Measurements from ENCODE around the gene PDE4DIP.
"Not testable (repeated sequence)": the region's sequence is repeated elsewhere in the genome, so short reads cannot be mapped to it uniquely, and the experiment has no call there.

Gene PDE4DIP

GRCh38 chr1:148829365-148829764 lies 14.9 kb upstream of the PDE4DIP start:
- H3K9me2 ChIP-seq (replicated peaks; ENCODE audit: insufficient read depth, low read length); H3K9me3 ChIP-seq (ENCODE audit: insufficient read depth, low read length); H3K27ac ChIP-seq (ENCODE audit: low read depth, low read length); H3K4me3 ChIP-seq (ENCODE audit: insufficient read depth, low read length, poor library complexity, severe bottlenecking); H3K9ac ChIP-seq (ENCODE audit: low read length); H3K79me2 ChIP-seq (ENCODE audit: insufficient read depth, low read length); H3K36me3 ChIP-seq (ENCODE audit: low read length); H4K20me1 ChIP-seq (ENCODE audit: low read depth, low read length); H3K4me2 ChIP-seq (ENCODE audit: low read depth, low read length, poor library complexity, severe bottlenecking); H2AFZ ChIP-seq (ENCODE audit: low read depth, low read length, severe bottlenecking); H3F3A ChIP-seq (ENCODE audit: insufficient read depth); H3K27me3 ChIP-seq (ENCODE audit: low read length): not testable (repeated sequence)

- not testable (repeated sequence) for H2AFZ ChIP-seq (ENCODE audit: low read depth, low read length, severe bottlenecking); H3F3A ChIP-seq (ENCODE audit: insufficient read depth); H3K36me3 ChIP-seq (ENCODE audit: low read length); H3K9me2 ChIP-seq (replicated peaks; ENCODE audit: insufficient read depth, low read length); H3K4me2 ChIP-seq (ENCODE audit: low read depth, low read length, poor library complexity, severe bottlenecking); H3K9ac ChIP-seq (ENCODE audit: low read length); H4K20me1 ChIP-seq (ENCODE audit: low read depth, low read length); H3K9me3 ChIP-seq (ENCODE audit: insufficient read depth, low read length); H3K27ac ChIP-seq (ENCODE audit: low read depth, low read length); H3K4me3 ChIP-seq (ENCODE audit: insufficient read depth, low read length, poor library complexity, severe bottlenecking); H3K79me2 ChIP-seq (ENCODE audit: insufficient read depth, low read length); H3K27me3 ChIP-seq (ENCODE audit: low read length)
Measured at GRCh38 chr1:148841262-148841661, 3.0 kb upstream of the PDE4DIP start.

- not testable (repeated sequence) for H2AFZ ChIP-seq (ENCODE audit: low read depth, low read length, severe bottlenecking); H3K9ac ChIP-seq (ENCODE audit: low read length); H3K27me3 ChIP-seq (ENCODE audit: low read length); H4K20me1 ChIP-seq (ENCODE audit: low read depth, low read length); H3K4me3 ChIP-seq (ENCODE audit: insufficient read depth, low read length, poor library complexity, severe bottlenecking); H3K79me2 ChIP-seq (ENCODE audit: insufficient read depth, low read length); H3K9me2 ChIP-seq (replicated peaks; ENCODE audit: insufficient read depth, low read length); H3K27ac ChIP-seq (ENCODE audit: low read depth, low read length); H3K36me3 ChIP-seq (ENCODE audit: low read length); H3F3A ChIP-seq (ENCODE audit: insufficient read depth); H3K9me3 ChIP-seq (ENCODE audit: insufficient read depth, low read length); H3K4me2 ChIP-seq (ENCODE audit: low read depth, low read length, poor library complexity, severe bottlenecking)
Measured at GRCh38 chr1:148844651-148845050, 423 bp downstream of the PDE4DIP start.

- H3K9me2 ChIP-seq (replicated peaks; ENCODE audit: insufficient read depth, low read length); H3F3A ChIP-seq (ENCODE audit: insufficient read depth); H4K20me1 ChIP-seq (ENCODE audit: low read depth, low read length); H3K79me2 ChIP-seq (ENCODE audit: insufficient read depth, low read length); H2AFZ ChIP-seq (ENCODE audit: low read depth, low read length, severe bottlenecking); H3K9ac ChIP-seq (ENCODE audit: low read length); H3K27me3 ChIP-seq (ENCODE audit: low read length); H3K4me2 ChIP-seq (ENCODE audit: low read depth, low read length, poor library complexity, severe bottlenecking); H3K27ac ChIP-seq (ENCODE audit: low read depth, low read length); H3K9me3 ChIP-seq (ENCODE audit: insufficient read depth, low read length); H3K36me3 ChIP-seq (ENCODE audit: low read length); H3K4me3 ChIP-seq (ENCODE audit: insufficient read depth, low read length, poor library complexity, severe bottlenecking): not testable (repeated sequence)
Measured at GRCh38 chr1:148845068-148845467, 840 bp downstream of the PDE4DIP start.

- not testable (repeated sequence) for H3F3A ChIP-seq (ENCODE audit: insufficient read depth); H3K4me2 ChIP-seq (ENCODE audit: low read depth, low read length, poor library complexity, severe bottlenecking); H2AFZ ChIP-seq (ENCODE audit: low read depth, low read length, severe bottlenecking); H3K79me2 ChIP-seq (ENCODE audit: insufficient read depth, low read length); H3K27me3 ChIP-seq (ENCODE audit: low read length); H3K9me2 ChIP-seq (replicated peaks; ENCODE audit: insufficient read depth, low read length); H3K9ac ChIP-seq (ENCODE audit: low read length); H3K27ac ChIP-seq (ENCODE audit: low read depth, low read length); H3K4me3 ChIP-seq (ENCODE audit: insufficient read depth, low read length, poor library complexity, severe bottlenecking); H3K9me3 ChIP-seq (ENCODE audit: insufficient read depth, low read length); H3K36me3 ChIP-seq (ENCODE audit: low read length); H4K20me1 ChIP-seq (ENCODE audit: low read depth, low read length)
Measured at GRCh38 chr1:148850347-148850746, 6.1 kb downstream of the PDE4DIP start.

GRCh38 chr1:148850840-148851239 lies 6.6 kb downstream of the PDE4DIP start:
- not testable (repeated sequence) for H3K4me2 ChIP-seq (ENCODE audit: low read depth, low read length, poor library complexity, severe bottlenecking); H4K20me1 ChIP-seq (ENCODE audit: low read depth, low read length); H3K4me3 ChIP-seq (ENCODE audit: insufficient read depth, low read length, poor library complexity, severe bottlenecking); H3K9me2 ChIP-seq (replicated peaks; ENCODE audit: insufficient read depth, low read length); H3K9me3 ChIP-seq (ENCODE audit: insufficient read depth, low read length); H3K27me3 ChIP-seq (ENCODE audit: low read length); H2AFZ ChIP-seq (ENCODE audit: low read depth, low read length, severe bottlenecking); H3K36me3 ChIP-seq (ENCODE audit: low read length); H3K79me2 ChIP-seq (ENCODE audit: insufficient read depth, low read length); H3K27ac ChIP-seq (ENCODE audit: low read depth, low read length); H3K9ac ChIP-seq (ENCODE audit: low read length); H3F3A ChIP-seq (ENCODE audit: insufficient read depth)

GRCh38 chr1:148851684-148852083 lies 7.5 kb downstream of the PDE4DIP start:
- H3K4me2 ChIP-seq (ENCODE audit: low read depth, low read length, poor library complexity, severe bottlenecking); H3F3A ChIP-seq (ENCODE audit: insufficient read depth); H3K27me3 ChIP-seq (ENCODE audit: low read length); H3K9me3 ChIP-seq (ENCODE audit: insufficient read depth, low read length); H2AFZ ChIP-seq (ENCODE audit: low read depth, low read length, severe bottlenecking); H3K9ac ChIP-seq (ENCODE audit: low read length); H3K27ac ChIP-seq (ENCODE audit: low read depth, low read length); H3K4me3 ChIP-seq (ENCODE audit: insufficient read depth, low read length, poor library complexity, severe bottlenecking); H3K9me2 ChIP-seq (replicated peaks; ENCODE audit: insufficient read depth, low read length); H3K36me3 ChIP-seq (ENCODE audit: low read length); H3K79me2 ChIP-seq (ENCODE audit: insufficient read depth, low read length); H4K20me1 ChIP-seq (ENCODE audit: low read depth, low read length): not testable (repeated sequence)

- not testable (repeated sequence) for H3K4me2 ChIP-seq (ENCODE audit: low read depth, low read length, poor library complexity, severe bottlenecking); H3K4me3 ChIP-seq (ENCODE audit: insufficient read depth, low read length, poor library complexity, severe bottlenecking); H3F3A ChIP-seq (ENCODE audit: insufficient read depth); H4K20me1 ChIP-seq (ENCODE audit: low read depth, low read length); H3K79me2 ChIP-seq (ENCODE audit: insufficient read depth, low read length); H2AFZ ChIP-seq (ENCODE audit: low read depth, low read length, severe bottlenecking); H3K9ac ChIP-seq (ENCODE audit: low read length); H3K36me3 ChIP-seq (ENCODE audit: low read length); H3K27me3 ChIP-seq (ENCODE audit: low read length); H3K9me3 ChIP-seq (ENCODE audit: insufficient read depth, low read length); H3K9me2 ChIP-seq (replicated peaks; ENCODE audit: insufficient read depth, low read length); H3K27ac ChIP-seq (ENCODE audit: low read depth, low read length)
Measured at GRCh38 chr1:148853363-148853762, 9.1 kb downstream of the PDE4DIP start.

Data from SU-DHL-6 (cell line).